ENCODE measurements around the gene PATJ.

GRCh38 chr1:62013264-62013663, 271.0 kb downstream of the PATJ start:
- TF ChIP-seq, protein P1, sequence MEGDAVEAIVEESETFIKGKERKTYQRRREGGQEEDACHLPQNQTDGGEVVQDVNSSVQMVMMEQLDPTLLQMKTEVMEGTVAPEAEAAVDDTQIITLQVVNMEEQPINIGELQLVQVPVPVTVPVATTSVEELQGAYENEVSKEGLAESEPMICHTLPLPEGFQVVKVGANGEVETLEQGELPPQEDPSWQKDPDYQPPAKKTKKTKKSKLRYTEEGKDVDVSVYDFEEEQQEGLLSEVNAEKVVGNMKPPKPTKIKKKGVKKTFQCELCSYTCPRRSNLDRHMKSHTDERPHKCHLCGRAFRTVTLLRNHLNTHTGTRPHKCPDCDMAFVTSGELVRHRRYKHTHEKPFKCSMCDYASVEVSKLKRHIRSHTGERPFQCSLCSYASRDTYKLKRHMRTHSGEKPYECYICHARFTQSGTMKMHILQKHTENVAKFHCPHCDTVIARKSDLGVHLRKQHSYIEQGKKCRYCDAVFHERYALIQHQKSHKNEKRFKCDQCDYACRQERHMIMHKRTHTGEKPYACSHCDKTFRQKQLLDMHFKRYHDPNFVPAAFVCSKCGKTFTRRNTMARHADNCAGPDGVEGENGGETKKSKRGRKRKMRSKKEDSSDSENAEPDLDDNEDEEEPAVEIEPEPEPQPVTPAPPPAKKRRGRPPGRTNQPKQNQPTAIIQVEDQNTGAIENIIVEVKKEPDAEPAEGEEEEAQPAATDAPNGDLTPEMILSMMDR (IDR thresholded peaks at IDR 0.05), result no peak
- TF ChIP-seq SMAD4 (CRISPR knock-in tag; IDR thresholded peaks at IDR 0.05) (no peak), SP1 (CRISPR knock-in tag; conservative IDR thresholded peaks at IDR 0.05) (no peak), IRF1 (CRISPR knock-in tag; IDR thresholded peaks at IDR 0.05) (no peak), GABPB1 (CRISPR knock-in tag; IDR thresholded peaks at IDR 0.05) (no peak), ZNF121 (CRISPR knock-in tag; IDR thresholded peaks at IDR 0.05) (no peak)
- TF ChIP-seq, protein P2, sequence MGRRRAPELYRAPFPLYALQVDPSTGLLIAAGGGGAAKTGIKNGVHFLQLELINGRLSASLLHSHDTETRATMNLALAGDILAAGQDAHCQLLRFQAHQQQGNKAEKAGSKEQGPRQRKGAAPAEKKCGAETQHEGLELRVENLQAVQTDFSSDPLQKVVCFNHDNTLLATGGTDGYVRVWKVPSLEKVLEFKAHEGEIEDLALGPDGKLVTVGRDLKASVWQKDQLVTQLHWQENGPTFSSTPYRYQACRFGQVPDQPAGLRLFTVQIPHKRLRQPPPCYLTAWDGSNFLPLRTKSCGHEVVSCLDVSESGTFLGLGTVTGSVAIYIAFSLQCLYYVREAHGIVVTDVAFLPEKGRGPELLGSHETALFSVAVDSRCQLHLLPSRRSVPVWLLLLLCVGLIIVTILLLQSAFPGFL (CRISPR knock-in tag; IDR thresholded peaks at IDR 0.05; ENCODE audit: borderline replicate concordance), result no peak

Data from WTC11 (cell line).